ENCODE data around the gene GBP7. TPM values are rescaled to one million over a fixed set of nuclear protein-coding genes. Genes with fewer than 3 reads are reported as not detected.

GBP7 gene
- total and polyA plus RNA-seq, 8 donors: 0.09 TPM; not detected in 7

- Histone ChIP-seq H3K4me1 (no peaks in the 10 kb centered on the region), H3K27me3 (no peaks in the 10 kb centered on the region), H3K9me3 (no peaks in the 10 kb centered on the region), H3K36me3 (no peaks in the 10 kb centered on the region), H3K4me3 (no peak overlapping the region), H3K27ac (no peak overlapping the region)
- TF ChIP-seq CTCF (IDR thresholded peaks at IDR 0.05): no peak
- ATAC-seq: no peak
- intact Hi-C loops (cut with DNase I): no loop called here
- FAIRE-seq: no peak
- no peak for DNase-seq
- 92% methylated on average over 2 of the region's 2 CpGs for WGBS, 2 donors
Observed at GRCh38 chr1:89179343-89179742, 3.5 kb upstream of the GBP7 start.

GRCh38 chr1:89176971-89177370 is 1.2 kb upstream of the GBP7 start:
- WGBS, 2 donors: 90 to 95% methylated on average over 2 of the region's 2 CpGs
- H3K4me1 ChIP-seq: no peaks in the 10 kb centered on the region
- H3K27me3 ChIP-seq: no peaks in the 10 kb centered on the region
- no peak overlapping the region for H3K27ac ChIP-seq
- no peak overlapping the region for H3K4me3 ChIP-seq
- FAIRE-seq (no peak), DNase-seq (no peak), ATAC-seq (no peak)
- no peaks in the 10 kb centered on the region for H3K9me3 ChIP-seq
- no peak for TF ChIP-seq CTCF (IDR thresholded peaks at IDR 0.05)
- no peaks in the 10 kb centered on the region for H3K36me3 ChIP-seq
- intact Hi-C loops (cut with DNase I): no loop called here

- no peak for TF ChIP-seq CTCF (IDR thresholded peaks at IDR 0.05)
- no peaks in the 10 kb centered on the region for H3K27me3 ChIP-seq
- DNase-seq (no peak), FAIRE-seq (no peak), ATAC-seq (no peak)
- no peaks in the 10 kb centered on the region for H3K9me3 ChIP-seq
- H3K36me3 ChIP-seq: no peaks in the 10 kb centered on the region
- 81 to 86% methylated on average over 3 of the region's 3 CpGs for WGBS, 2 donors
- H3K4me3 ChIP-seq: no peak overlapping the region
- H3K27ac ChIP-seq: no peak overlapping the region
- no peaks in the 10 kb centered on the region for H3K4me1 ChIP-seq
- intact Hi-C loops (cut with DNase I): no loop called here
Observed at GRCh38 chr1:89174491-89174890, 1.3 kb downstream of the GBP7 start.

- FAIRE-seq (no peak), DNase-seq (no peak), ATAC-seq (no peak)
- no peak for TF ChIP-seq CTCF (IDR thresholded peaks at IDR 0.05)
- Histone ChIP-seq H3K4me1 (peaks cover 0 to 6% (median 0%) of the 10 kb centered on the region in 3 donors), H3K36me3 (no peaks in the 10 kb centered on the region), H3K9me3 (no peaks in the 10 kb centered on the region), H3K27me3 (no peaks in the 10 kb centered on the region), H3K4me3 (no peak overlapping the region), H3K27ac (no peak overlapping the region)
- intact Hi-C loops (cut with DNase I): no loop called here
- 58 to 79% methylated on average over 4 of the region's 4 CpGs for WGBS, 2 donors
Observed at GRCh38 chr1:89172468-89173143, 3.2 kb downstream of the GBP7 start.

GRCh38 chr1:89171067-89171438 is 4.8 kb downstream of the GBP7 start:
- Histone ChIP-seq H3K27ac (no peak overlapping the region), H3K9me3 (no peaks in the 10 kb centered on the region), H3K27me3 (no peaks in the 10 kb centered on the region), H3K36me3 (no peaks in the 10 kb centered on the region), H3K4me3 (no peak overlapping the region), H3K4me1 (peaks cover 0 to 6% (median 0%) of the 10 kb centered on the region in 3 donors)
- no peak for TF ChIP-seq CTCF (IDR thresholded peaks at IDR 0.05)
- DNase-seq: no peak
- FAIRE-seq: no peak
- intact Hi-C loops (cut with DNase I): no loop called here
- no peak for ATAC-seq
